ENCODE results near the gene PYCARD.
A peak's percentile ranks its signal among the peaks of the same experiment; 100 is the strongest.
"Not testable (repeated sequence)": the region's sequence is repeated elsewhere in the genome, so short reads cannot be mapped to it uniquely, and the experiment has no call there.

Gene PYCARD

DNA sequence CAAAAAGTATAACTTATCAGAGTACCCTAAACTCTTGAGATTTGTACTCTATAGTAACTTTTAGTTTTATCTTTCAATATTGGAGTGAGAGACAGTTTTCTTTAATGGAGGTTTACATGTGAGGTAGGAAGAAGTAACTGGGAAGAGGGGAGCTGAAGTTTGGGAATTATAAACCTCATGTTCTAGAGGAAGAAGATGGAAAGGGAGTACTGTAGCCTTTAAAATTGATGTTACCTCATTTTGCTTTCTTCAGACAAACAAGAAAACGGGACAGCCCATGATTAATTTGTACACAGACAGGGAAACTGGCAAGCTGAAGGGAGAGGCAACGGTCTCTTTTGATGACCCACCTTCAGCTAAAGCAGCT is 13.2 kb downstream of the PYCARD start:
- DNase-seq = no peak

DNA sequence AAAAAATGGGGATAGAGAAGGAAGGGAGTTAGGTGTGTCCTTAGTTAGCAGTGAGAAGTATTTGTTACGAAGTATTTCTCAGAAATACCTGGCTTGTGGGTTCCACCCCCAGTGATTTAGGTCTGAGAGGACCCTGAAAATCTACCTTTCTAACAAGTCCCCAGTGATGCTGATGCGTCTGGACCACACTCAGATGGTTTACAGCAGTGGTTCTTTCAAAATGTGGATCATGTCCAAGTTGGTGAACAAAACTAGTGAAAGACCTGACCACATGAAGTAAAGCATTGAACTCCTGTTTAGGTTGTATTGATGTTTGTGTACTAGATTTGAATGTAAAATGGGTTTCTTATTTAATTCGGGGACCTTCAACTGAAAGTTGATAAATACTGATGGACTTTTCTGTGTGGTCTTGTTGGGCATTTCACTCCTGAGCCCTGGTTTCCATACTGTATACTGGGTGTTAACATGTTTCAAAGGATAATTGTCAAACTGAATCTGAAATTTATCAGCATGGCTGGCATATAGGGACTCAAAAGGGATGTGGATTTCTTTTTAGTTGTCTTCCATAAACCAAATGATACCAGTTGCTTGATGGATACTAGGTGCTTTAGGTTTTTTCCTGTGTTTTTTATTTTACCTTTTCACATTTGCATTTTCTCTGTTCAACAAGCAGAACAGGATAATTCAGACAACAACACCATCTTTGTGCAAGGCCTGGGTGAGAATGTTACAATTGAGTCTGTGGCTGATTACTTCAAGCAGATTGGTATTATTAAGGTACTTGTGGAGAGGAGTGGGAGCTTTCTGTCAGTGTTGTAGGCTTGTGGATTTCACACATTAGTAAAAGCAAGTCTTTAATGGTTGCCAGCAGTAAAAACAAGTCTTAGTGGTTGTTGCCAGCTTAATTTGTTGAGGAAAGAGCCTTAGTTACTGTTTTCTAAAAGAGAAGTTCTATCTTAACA is 13.8 kb downstream of the PYCARD start:
- DNase-seq = no peak

- no peak for DNase-seq
Observed at GRCh38 chr16:31187808-31188189, 14.8 kb downstream of the PYCARD start.

- DNase-seq = no peak
Observed at GRCh38 chr16:31186930-31187807, 15.4 kb downstream of the PYCARD start.

GRCh38 chr16:31186176-31186575 is 16.4 kb downstream of the PYCARD start:
- no peak for DNase-seq

DNA sequence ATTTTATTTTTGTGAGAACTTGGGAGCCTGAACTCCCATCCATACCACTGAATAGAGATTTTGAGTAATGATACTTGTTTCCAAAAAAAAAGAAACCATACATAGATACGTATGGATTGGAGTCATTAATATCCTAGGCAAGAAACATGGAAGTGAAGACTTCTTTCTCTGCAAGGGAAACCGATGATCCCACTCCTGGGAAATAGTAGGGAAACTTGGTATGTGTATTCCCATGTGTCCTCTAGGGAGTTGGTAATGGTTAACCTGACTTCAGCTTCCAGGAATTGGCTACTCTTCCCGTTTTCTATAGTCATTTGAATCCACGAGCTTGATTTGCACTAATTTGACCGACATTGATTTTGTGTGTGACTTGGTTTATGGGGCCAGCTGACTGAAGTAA is 17.2 kb downstream of the PYCARD start:
- DNase-seq = no peak

DNA sequence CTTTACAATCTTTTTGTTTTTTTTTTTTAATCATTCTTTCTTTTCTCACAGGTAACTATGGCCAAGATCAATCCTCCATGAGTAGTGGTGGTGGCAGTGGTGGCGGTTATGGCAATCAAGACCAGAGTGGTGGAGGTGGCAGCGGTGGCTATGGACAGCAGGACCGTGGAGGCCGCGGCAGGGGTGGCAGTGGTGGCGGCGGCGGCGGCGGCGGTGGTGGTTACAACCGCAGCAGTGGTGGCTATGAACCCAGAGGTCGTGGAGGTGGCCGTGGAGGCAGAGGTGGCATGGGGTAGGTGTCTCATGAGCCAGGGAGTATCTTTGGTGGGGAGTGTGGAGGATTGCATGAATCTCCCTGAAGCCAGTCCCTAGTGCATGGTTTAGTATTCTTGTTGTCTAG is 17.7 kb downstream of the PYCARD start:
- no peak for DNase-seq

- DNase-seq = no peak
Observed at GRCh38 chr16:31183432-31184428, 18.8 kb downstream of the PYCARD start.

DNA sequence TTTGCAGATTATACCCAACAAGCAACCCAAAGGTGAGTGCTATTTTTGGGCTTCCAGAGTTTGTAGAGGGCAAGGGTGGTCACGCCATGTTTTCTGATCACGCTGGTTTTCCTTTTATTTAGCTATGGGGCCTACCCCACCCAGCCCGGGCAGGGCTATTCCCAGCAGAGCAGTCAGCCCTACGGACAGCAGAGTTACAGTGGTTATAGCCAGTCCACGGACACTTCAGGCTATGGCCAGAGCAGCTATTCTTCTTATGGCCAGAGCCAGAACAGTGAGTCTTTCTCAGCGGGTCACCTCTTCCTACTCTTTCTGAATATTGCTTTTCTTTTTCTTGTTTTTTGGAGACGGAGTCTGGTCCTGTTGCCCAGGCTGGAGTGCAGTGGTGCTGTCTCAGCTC is 20.2 kb downstream of the PYCARD start:
- no peak for DNase-seq

- no peak for DNase-seq
Observed at GRCh38 chr16:31181102-31181830, 21.3 kb downstream of the PYCARD start.

DNA sequence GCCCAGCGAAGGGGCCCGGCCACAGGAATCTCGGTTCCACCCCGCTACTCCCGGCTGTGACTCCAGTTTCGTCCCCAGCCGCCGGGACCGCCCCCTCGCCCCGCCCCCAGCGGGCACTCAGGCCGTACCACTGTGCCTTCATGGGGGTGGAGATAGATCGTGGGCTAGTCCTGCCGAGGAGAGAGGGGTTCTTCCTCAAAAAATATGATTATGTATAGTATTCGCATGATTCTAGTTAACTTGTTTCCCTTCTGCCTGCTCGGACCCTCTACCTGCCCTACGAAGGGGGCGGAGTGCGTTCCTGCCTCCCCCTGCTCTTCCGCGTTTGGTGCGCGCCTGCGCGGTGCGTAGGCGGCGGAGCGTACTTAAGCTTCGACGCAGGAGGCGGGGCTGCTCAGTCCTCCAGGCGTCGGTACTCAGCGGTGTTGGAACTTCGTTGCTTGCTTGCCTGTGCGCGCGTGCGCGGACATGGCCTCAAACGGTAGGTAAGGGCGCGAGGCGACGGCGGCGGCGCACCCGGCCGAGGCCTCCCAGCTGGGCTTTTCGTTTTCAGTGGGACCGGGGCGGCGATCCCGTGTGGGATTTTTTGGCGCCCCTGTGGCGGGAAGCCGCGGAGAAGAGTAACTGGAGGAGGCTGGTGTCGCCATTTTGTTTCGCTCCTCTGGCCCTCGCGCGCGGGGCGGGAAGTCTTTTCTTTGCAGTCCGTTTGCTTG is 22.7 kb downstream of the PYCARD start, which contains the start of gene FUS:
FUS (plus strand) TSS at position 393 of the 713 bp plus-strand sequence; CDS start at position 469, 76 bp downstream.
- peak; percentile 94 for DNase-seq

DNA sequence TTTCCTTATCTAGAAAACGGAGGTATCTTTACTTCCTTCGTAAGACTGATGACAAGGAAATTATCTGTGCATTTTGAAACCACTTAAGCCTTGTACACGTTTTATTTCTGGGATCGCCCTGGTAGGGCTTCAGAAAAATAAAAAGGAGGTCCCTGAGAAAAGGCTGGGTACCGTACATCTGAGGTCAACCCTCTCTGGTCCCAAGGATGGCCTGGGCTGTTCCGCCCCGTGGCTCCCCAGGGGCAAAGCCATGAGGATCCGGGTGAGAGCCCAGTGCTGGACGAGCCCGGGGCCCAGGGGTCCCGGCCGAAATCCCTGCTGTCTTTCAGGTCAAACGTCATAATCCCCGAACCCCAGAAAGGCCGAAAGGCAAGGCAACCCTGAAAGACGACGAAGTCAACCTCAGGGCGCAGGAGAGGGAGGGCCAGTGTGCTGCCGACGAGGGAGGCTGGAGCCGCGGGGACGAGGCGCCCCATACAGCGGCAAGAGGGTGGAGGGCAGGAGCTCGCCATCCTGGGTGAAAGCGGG is 23.3 kb downstream of the PYCARD start:
- DNase-seq = no peak

GRCh38 chr16:31177136-31177535 is 25.4 kb downstream of the PYCARD start:
- DNase-seq = peak; percentile 59

- DNase-seq = not testable (repeated sequence)
Observed at GRCh38 chr16:31170048-31170447, 32.5 kb downstream of the PYCARD start.

DNA sequence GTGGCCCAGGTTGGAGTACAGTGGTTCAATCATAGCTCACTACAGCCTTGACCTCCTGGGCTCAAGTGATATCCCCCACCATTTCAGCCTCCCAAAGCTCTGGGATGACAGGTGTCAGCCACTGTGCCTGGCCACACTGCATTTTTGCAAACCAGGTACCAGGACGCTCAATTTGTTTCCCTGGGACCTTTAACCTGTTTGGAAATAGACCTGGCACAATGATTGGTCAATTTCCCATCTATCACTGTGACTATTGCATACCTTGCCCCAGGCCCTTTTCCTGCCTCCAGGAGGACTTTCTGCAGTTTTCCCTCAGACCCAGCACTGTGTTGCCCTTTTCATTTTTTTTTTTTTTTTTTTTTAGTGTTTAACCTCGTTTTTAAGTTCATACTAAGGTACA is 33.7 kb downstream of the PYCARD start:
- DNase-seq = no peak

DNA sequence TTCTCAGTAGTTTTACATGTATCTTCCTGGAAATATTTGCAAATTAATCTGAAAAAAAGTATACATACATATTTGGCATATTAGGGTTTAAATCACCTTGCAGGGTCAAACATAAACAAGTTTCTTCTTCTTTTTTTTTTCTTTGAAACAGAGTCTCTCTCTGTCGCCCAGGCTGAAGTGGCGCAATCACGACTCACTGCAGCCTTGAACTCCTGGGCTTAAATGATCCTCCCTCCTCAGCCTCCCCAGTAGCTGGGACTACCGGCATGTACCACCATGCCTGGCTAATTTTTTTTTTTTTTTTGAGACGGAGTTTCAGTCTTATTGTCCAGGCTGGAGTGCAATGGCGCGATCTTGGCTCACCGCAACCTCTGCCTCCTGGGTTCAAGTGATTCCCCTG is 35.2 kb downstream of the PYCARD start:
- no peak for DNase-seq

DNA sequence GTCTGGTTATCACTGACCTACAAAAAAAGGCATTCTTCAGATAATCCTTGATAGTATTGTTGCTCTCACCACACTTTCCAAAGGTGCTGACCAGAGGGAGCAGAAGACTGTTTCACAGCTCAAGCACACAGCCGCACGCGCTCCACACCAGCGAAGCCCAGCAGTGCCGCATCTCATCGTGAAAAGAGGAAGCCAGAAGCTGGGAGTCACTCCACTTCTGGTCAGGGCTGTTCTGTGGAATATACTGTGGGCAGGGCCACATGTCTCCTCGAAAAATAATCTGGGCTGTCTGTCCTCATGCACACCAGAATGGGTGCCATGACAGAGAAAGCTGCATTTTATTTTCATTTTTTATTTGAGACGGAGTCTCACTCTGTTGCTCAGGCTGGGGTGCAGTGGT is 45.4 kb downstream of the PYCARD start:
- DNase-seq = no peak
